Inflammatory macrophage (primary cell): ENCODE measurements around the gene B3GLCT.
"Not testable (repeated sequence)": the region's sequence is repeated elsewhere in the genome, so short reads cannot be mapped to it uniquely, and the experiment has no call there.

Experiments
- DNase-seq, 2 donors: peaks; one replicate each; pipeline ENCODE4 v3.0.0-alpha.2; 2020 to 2022

Gene B3GLCT

DNA sequence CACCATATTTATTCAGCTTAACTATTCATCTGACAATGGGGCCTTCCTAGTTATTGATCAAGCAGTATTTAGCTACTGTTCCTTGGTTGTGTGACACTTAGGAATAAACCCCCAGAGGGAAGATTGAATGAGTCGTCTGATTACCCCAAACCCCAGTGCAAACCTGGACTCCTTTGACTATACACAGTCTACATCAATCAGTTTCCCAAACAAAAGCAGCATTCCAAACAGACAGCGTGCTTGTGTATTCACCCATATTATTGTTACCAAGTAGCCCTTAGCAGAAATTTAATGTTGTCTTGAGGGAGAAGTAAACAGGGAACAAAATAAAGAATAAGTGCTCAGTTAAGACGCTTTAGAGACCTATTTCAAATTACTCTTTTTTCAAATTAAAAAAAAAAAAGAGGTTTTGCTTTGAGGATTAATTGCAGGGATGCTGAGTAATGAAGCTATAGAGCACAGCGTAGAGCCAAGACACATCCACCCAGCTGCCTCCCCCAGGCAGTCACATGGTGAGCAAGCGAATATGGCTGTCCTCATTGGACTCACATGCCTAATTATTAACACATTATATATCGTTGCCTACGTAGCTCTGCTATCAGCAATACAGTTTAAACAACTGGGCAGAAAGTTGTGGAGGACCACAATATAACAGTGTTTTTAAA, 14.7 kb upstream of the B3GLCT start:
- no peak for DNase-seq

DNA sequence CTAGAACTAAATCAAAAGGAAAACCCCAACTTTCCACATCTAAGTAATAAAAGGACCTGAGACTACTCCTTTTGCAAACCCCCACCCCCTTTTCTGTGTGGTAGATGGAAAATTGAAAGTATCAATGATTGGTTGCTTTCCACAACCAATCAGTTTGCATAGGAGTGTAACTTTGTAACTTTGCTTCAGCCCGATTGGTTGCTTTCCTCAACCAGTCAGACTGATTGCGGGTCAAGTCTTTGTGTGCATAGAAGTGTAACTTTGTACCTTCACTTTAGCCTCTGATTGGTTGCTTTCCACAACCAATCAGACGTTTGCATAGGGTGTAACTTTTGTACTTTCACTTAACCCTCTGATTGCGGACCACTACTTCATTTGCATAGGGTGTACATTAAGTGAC, 8.0 kb upstream of the B3GLCT start:
- no peak for DNase-seq

- DNase-seq: no peak
These were observed 7.5 kb upstream of the B3GLCT start for GRCh38 chr13:31192306-31192705.

DNA sequence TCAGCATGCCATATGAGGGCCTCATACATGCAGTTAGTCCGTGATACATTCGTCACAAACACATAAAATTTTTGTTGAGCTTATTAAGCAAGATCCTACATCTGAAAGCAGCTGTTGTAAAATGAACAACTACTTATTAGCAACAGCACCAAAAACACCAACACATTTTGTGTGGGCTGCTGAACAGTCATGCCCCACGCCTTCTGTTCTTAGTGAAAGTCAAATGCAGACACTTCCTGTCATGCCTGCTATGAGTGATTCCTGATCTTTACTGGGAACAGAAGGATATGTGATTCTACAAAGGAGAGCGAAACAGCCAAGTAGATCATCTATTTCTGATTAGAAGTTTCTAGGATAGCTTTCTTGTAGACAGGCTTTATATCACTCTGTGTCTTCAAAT, 4.2 kb upstream of the B3GLCT start:
- peak; percentile 72 to 86 for DNase-seq

DNA sequence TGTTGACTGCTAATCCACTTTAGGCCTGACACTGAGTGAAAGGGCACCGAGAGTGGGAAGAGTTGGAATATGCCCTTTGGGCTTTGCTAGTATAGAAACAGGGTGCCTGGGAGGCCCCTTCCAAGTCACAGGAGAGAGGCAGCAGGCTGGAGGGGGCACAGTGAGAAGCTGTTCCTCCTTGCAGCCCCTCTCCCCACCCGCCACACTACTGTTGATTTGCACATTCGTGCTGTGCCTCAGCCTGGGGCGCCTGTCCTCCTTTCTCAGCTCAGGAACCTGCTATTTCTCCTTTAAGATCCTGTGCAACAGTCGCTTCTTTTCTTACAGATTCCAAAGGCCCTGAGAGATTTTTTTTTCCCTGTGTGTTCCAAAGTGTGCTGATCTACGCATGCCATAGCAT, 2.8 kb upstream of the B3GLCT start:
- DNase-seq: no peak

GRCh38 chr13:31198519-31198918, 1.3 kb upstream of the B3GLCT start:
- peak; percentile 38 to 48 for DNase-seq

DNA sequence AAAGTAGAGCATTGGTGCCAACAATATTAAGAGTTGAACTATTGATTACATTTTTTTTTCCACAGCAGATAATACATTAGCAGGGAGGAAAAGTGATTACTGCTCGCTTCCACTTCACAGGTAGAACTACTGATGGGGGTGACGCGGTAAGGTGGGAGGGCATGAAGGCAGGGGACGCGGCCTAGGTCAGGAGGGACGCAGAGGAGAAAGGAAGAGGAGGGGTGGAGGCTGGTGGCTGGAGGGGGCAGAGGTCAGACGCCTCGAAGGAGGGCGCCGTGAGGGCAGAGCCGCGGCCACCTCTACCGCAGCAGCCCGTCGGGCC, 287 bp upstream of the B3GLCT start:
- no peak for DNase-seq

DNA sequence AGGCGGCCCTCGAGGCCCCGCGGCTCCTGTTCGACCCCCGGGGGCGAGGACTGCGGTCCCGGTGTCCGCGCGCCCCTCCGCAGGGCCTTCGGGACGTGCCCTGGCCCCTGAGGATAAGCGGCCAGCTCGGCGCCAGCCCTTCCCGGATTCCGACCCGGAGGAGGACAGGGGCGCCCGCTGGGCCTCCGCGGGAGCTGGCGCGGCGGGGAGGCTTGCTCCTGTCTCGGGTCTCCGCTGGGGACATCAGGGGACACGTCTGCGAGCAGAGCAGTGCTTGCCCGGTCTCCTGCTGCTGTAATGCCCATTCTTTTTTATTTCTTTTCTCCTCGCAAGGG, 829 bp downstream of the B3GLCT start:
- peak in 1 of 2 donors; percentile 24 for DNase-seq

DNA sequence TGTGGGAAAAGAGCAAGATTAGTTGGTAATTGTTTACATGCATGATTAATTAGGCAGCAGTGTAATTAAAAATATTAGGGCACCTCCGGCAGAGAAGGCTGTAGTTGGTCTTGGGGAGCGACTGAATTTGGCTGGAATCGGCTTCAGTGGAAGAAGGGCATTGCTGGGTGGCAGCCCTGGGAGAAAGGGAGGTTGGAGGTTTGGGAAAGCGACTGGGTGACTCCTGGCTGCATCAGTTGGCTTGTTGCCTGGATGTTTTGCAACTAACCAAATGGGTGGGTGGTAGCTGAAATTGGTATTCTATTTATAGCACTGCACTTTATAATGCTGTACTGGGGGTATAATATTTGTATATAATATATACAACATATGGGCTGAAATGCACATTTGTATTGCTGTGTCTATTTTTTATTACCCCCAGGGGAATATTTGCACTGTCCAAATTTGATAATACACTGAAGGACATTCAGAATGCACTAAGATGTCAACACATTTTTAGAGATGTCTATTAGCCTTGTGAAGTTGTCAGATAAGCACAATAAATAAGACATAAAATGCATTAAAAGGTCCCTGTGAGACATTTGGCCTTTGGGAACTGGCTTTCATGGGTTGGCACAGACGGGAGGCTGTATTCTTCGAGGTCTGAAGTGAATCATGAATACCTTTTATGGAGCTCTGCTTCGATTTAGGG, 1.7 kb downstream of the B3GLCT start:
- DNase-seq: peak; percentile 38 to 69

- no peak for DNase-seq
These were observed 4.8 kb downstream of the B3GLCT start for GRCh38 chr13:31204592-31204991.

GRCh38 chr13:31207661-31208552, 8.1 kb downstream of the B3GLCT start:
- DNase-seq: peak in 1 of 2 donors; percentile 14

- DNase-seq: no peak
These were observed 8.9 kb downstream of the B3GLCT start for GRCh38 chr13:31208559-31209122.

- no peak for DNase-seq
These were observed 9.5 kb downstream of the B3GLCT start for GRCh38 chr13:31209172-31209840.

DNA sequence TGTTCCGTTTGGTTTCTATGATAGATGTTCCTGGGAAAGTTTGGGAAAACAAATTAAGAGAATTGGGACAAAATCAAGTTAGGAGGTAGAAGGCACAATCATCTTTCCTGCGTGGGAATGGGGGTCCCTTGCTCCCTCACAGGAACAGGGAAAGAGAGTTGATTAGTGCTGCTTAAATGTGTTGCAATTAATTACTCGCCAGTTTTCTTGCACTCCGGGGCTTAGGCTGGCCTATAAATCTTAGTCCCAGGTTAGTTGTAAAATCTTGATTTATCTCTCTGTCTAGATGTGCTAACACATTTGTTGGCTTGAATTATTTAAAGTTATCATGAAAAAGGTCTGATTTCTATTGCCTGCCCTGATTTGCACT, 10.1 kb downstream of the B3GLCT start:
- DNase-seq: no peak

- no peak for DNase-seq
These were observed 14.0 kb downstream of the B3GLCT start for GRCh38 chr13:31213651-31214289.

GRCh38 chr13:31214435-31214834, 14.7 kb downstream of the B3GLCT start:
- no peak for DNase-seq

DNA sequence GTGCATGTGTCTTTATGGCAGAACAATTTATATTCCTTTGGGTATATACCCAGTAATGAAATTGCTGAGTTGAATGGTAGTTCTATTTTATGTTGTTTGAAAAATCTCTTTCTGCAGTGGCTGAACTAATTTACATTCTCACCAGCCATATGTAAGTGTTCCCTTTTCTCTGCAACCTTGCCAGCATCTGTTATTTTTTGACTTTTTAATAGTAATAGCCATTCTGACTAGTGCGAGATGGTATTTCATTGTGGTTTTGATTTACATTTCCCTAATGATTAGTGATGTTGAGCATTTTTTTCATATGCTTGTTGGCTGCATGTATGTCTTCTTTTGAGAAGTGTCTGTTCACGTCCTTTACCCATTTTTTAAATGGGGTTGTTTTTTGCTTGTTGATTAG, 17.1 kb downstream of the B3GLCT start:
- DNase-seq: not testable (repeated sequence)

GRCh38 chr13:31219909-31220598, 20.3 kb downstream of the B3GLCT start:
- DNase-seq: no peak

GRCh38 chr13:31221057-31221456, 21.3 kb downstream of the B3GLCT start:
- no peak for DNase-seq

DNA sequence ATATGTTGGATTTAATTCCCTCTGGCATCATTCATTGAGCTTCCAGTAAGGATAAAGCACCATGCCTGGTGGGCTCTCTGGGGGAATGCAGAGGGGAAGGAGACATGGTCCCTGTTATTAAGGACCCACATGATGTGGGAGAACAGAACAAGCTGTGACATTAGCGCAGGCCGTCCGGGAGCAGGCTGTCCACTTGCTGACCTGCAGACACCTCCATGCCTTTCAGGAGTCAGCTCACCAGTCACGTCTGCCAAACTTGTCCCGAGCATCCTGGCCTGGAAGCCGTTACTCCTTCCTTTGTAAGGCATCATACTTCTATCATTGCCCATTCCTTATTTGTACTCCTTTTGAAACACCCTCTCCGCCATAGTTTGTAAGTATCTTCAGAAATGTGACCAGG, 23.4 kb downstream of the B3GLCT start:
- no peak for DNase-seq

DNA sequence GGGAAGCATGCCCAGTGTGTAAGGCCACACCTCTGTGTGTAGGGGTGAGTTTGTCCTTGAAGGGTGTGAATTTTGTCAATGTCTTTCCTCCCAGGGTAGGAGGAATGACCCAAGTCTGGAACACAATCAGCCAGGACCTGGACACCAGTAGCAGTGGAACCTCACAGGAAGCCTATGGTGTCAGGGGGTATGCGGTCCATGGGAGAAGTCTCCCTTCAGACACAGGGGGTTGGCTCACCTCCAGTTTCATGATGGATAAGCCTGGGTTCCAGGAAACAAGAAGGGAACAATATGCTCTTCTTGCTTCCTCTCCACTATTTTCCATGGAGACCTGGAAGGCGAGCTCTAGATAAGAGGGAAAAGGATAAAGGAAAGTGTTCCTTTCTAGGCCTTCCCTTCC, 23.9 kb downstream of the B3GLCT start:
- DNase-seq: no peak

- DNase-seq: no peak
These were observed 24.4 kb downstream of the B3GLCT start for GRCh38 chr13:31224174-31224669.
